Measurements from ENCODE around the gene EXD2. TPM values are rescaled to one million over a fixed set of nuclear protein-coding genes. Genes with fewer than 3 reads are reported as not detected.

The EXD2 gene
- total and polyA plus RNA-seq, 2 of the 13 experiments (the other 11 are each of a cell fraction or from before 2014, with no cell fraction given): 9.5 to 15.1 TPM

- TF ChIP-seq THAP7 (CRISPR knock-in tag; IDR thresholded peaks at IDR 0.05) (no peak), BHLHE40 (IDR thresholded peaks at IDR 0.05; ENCODE audit: low read length) (peak; percentile 50; the same call in 1 of the 2 replicates), SAFB2 (CRISPR knock-in tag; IDR thresholded peaks at IDR 0.05; ENCODE audit: borderline replicate concordance, low read depth) (no peak), POGZ (CRISPR knock-in tag; IDR thresholded peaks at IDR 0.05) (peak; percentile 97), RFX3 (CRISPR knock-in tag; IDR thresholded peaks at IDR 0.05) (0 out of 2 replicates have a peak, but pooled peaks have one; percentile 6), HBP1 (CRISPR knock-in tag; IDR thresholded peaks at IDR 0.05; ENCODE audit: low read depth) (peak; percentile 97), ZNF33A (CRISPR knock-in tag; IDR thresholded peaks at IDR 0.05; ENCODE audit: borderline replicate concordance) (no peak), DR1 (CRISPR knock-in tag; IDR thresholded peaks at IDR 0.05) (0 out of 2 replicates have a peak, but pooled peaks have one; percentile 49), TMF1 (CRISPR knock-in tag; IDR thresholded peaks at IDR 0.05; ENCODE audit: low read depth) (peak; percentile 83), CTCF (CRISPR knock-in tag; IDR thresholded peaks at IDR 0.05) (peak; percentile 36), ZNF235 (CRISPR knock-in tag; IDR thresholded peaks at IDR 0.05; ENCODE audit: borderline replicate concordance) (peak; percentile 69; the same call in 1 of the 2 replicates), NFKB2 (CRISPR knock-in tag; IDR thresholded peaks at IDR 0.05; ENCODE audit: borderline replicate concordance) (peak; percentile 87; the same call in 1 of the 2 replicates), CEBPG (CRISPR knock-in tag; IDR thresholded peaks at IDR 0.05) (peak; percentile 63), ZNF17 (CRISPR knock-in tag; IDR thresholded peaks at IDR 0.05) (no peak), RBM39 (IDR thresholded peaks at IDR 0.05; ENCODE audit: low read depth, low read length, poor library complexity, severe bottlenecking) (peak; percentile 64), ZZZ3 (CRISPR knock-in tag; IDR thresholded peaks at IDR 0.05; ENCODE audit: borderline replicate concordance) (peak; percentile 80; the same call in 1 of the 2 replicates), PRDM4 (CRISPR knock-in tag; IDR thresholded peaks at IDR 0.05; ENCODE audit: borderline replicate concordance) (no peak), ZNF678 (CRISPR knock-in tag; IDR thresholded peaks at IDR 0.05) (no peak), ZNF792 (CRISPR knock-in tag; IDR thresholded peaks at IDR 0.05) (peak; percentile 80), KAT2B (IDR thresholded peaks at IDR 0.05; ENCODE audit: borderline replicate concordance, low read depth, low read length) (no peak)
- TF ChIP-seq, protein P1, sequence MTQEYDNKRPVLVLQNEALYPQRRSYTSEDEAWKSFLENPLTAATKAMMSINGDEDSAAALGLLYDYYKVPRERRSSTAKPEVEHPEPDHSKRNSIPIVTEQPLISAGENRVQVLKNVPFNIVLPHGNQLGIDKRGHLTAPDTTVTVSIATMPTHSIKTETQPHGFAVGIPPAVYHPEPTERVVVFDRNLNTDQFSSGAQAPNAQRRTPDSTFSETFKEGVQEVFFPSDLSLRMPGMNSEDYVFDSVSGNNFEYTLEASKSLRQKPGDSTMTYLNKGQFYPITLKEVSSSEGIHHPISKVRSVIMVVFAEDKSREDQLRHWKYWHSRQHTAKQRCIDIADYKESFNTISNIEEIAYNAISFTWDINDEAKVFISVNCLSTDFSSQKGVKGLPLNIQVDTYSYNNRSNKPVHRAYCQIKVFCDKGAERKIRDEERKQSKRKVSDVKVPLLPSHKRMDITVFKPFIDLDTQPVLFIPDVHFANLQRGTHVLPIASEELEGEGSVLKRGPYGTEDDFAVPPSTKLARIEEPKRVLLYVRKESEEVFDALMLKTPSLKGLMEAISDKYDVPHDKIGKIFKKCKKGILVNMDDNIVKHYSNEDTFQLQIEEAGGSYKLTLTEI (CRISPR knock-in tag; conservative IDR thresholded peaks at IDR 0.05): no peak
Measured at GRCh38 chr14:69191340-69192111, at the start of gene EXD2 (continued).

All from HepG2 (cell line).